A673 (cell line): Measurements from ENCODE around the gene ESPN.

Source experiments
- CTCF ChIP-seq: fragments of 300-800, 200-600 bp; sonication (generic); conservative IDR thresholded peaks from 2 replicates; pipeline ENCODE4 v1.5.1; 2017; ENCODE audit warnings: low read depth, mild to moderate bottlenecking, antibody characterized with exemption, low read length, moderate library complexity, mixed read lengths
- EZH2 ChIP-seq: fragments of 200-600 bp; sonication (generic); IDR thresholded peaks from 2 replicates; pipeline ENCODE4 v1.6.1; 2017; ENCODE audit warnings: borderline replicate concordance, low read depth, mild to moderate bottlenecking, mixed read lengths, antibody characterized with exemption, low read length; ENCODE audit not compliant: poor library complexity, severe bottlenecking

GRCh38 chr1:6399294-6399693 is 25.3 kb upstream of the ESPN start:
- no peak for TF ChIP-seq CTCF
- no peak for TF ChIP-seq EZH2
